Activated naive CD4-positive, alpha-beta T cell treated with anti-CD3 and anti-CD28 coated beads for 36 hours (primary cell): ENCODE data around the gene DLGAP4. TPM values are rescaled to one million over a fixed set of nuclear protein-coding genes. Genes with fewer than 3 reads are reported as not detected.

Experiments
- CTCF ChIA-PET: fragments of 350-600 bp; sonication (Branson Sonifier 250); formaldehyde crosslinking; loops from one replicate; lab custom pipeline; 2021; ENCODE audit warnings: antibody characterized with exemption; lab: Charles Lee
- DNase-seq: peaks from one replicate; pipeline ENCODE4 v3.0.0-alpha.2; 2020
- H3K27ac Mint-ChIP-seq: one replicate; pipeline ENCODE4 v1.8.0; 2021; ENCODE audit warnings: mild to moderate bottlenecking, mixed read lengths
- H3K27me3 Mint-ChIP-seq: one replicate; pipeline ENCODE4 v1.8.0; 2021; ENCODE audit warnings: low read depth, mixed read lengths
- H3K36me3 Mint-ChIP-seq: one replicate; pipeline ENCODE4 v1.8.0; 2021; ENCODE audit warnings: low read depth, mixed read lengths
- H3K4me1 Mint-ChIP-seq: one replicate; pipeline ENCODE4 v1.8.0; 2021; ENCODE audit warnings: low read depth, mixed read lengths
- H3K4me3 Mint-ChIP-seq: one replicate; pipeline ENCODE4 v1.8.0; 2021; ENCODE audit warnings: mild to moderate bottlenecking, moderate library complexity, mixed read lengths
- H3K9me3 Mint-ChIP-seq: one replicate; pipeline ENCODE4 v1.8.0; 2021; ENCODE audit warnings: mixed read lengths
- intact Hi-C: fragments of 100-400 bp; cut with micrococcal nuclease; formaldehyde crosslinking; loops from one replicate; pipeline ENCODE4 v1.15.1; 2023
- total RNA-seq, 2 experiments: library from RNA; stranded (reverse); gene quantifications; one replicate each; pipeline ENCODE4 v1.2.3, GENCODE V29; 2021

Gene DLGAP4
- total RNA-seq, 2 experiments from 2014 or later: 9.2 to 13.7 TPM

- H3K4me1 Mint-ChIP-seq: peaks cover 2% of the 10 kb centered on the region
- peak; percentile 92 for DNase-seq
- H3K36me3 Mint-ChIP-seq: no peaks in the 10 kb centered on the region
- peak overlapping the region; percentile 59 for H3K4me3 Mint-ChIP-seq
- CTCF ChIA-PET: interaction anchor here (0.5 to 6.4 kb wide), 7 partner anchors 9 to 443 kb away, joined by 3 to 79 read pairs (median 3); no protein-coding TSS in a partner anchor
- no peaks in the 10 kb centered on the region for H3K9me3 Mint-ChIP-seq
- H3K27ac Mint-ChIP-seq: no peak overlapping the region
- intact Hi-C loops: loop anchor here (2.0 kb wide), 1 partner anchor 31 kb away; no protein-coding TSS in a partner anchor
- no peaks in the 10 kb centered on the region for H3K27me3 Mint-ChIP-seq
Measured at GRCh38 chr20:36435592-36436541, 129.7 kb downstream of the DLGAP4 start.

- H3K4me1 Mint-ChIP-seq: peaks cover 2% of the 10 kb centered on the region
- no peaks in the 10 kb centered on the region for H3K27me3 Mint-ChIP-seq
- H3K4me3 Mint-ChIP-seq: no peak overlapping the region
- no peak overlapping the region for H3K27ac Mint-ChIP-seq
- H3K9me3 Mint-ChIP-seq: no peaks in the 10 kb centered on the region
- intact Hi-C loops: loop anchor here (1.0 to 2.0 kb wide), 5 partner anchors 166 to 444 kb away; no protein-coding TSS in a partner anchor
- CTCF ChIA-PET: interaction anchor here (0.6 to 6.4 kb wide), 38 partner anchors 9 to 448 kb away, joined by 3 to 79 read pairs (median 4); no protein-coding TSS in a partner anchor
- H3K36me3 Mint-ChIP-seq: no peaks in the 10 kb centered on the region
- peak; percentile 76 for DNase-seq
Measured at GRCh38 chr20:36439040-36439730, 133.0 kb downstream of the DLGAP4 start.

GRCh38 chr20:36439731-36440072, 133.6 kb downstream of the DLGAP4 start:
- no peak overlapping the region for H3K27ac Mint-ChIP-seq
- intact Hi-C loops: loop anchor here (1.0 to 2.0 kb wide), 5 partner anchors 166 to 444 kb away; no protein-coding TSS in a partner anchor

GRCh38 chr20:36440370-36441026, 134.4 kb downstream of the DLGAP4 start:
- H3K4me3 Mint-ChIP-seq: no peak overlapping the region
- no peak for DNase-seq
- CTCF ChIA-PET: interaction anchor here (0.6 to 6.4 kb wide), 11 partner anchors 13 to 862 kb away, joined by 3 to 79 read pairs (median 6); no protein-coding TSS in a partner anchor
- peaks cover 2% of the 10 kb centered on the region for H3K4me1 Mint-ChIP-seq
- H3K27ac Mint-ChIP-seq: no peak overlapping the region
- intact Hi-C loops: no loop called here
- H3K27me3 Mint-ChIP-seq: no peaks in the 10 kb centered on the region
- H3K9me3 Mint-ChIP-seq: no peaks in the 10 kb centered on the region
- H3K36me3 Mint-ChIP-seq: no peaks in the 10 kb centered on the region

More at GRCh38 chr20:36439731-36440072, 133.6 kb downstream of the DLGAP4 start:
- no peak for DNase-seq
- H3K9me3 Mint-ChIP-seq: no peaks in the 10 kb centered on the region
- no peaks in the 10 kb centered on the region for H3K36me3 Mint-ChIP-seq
- H3K27me3 Mint-ChIP-seq: no peaks in the 10 kb centered on the region
- H3K4me3 Mint-ChIP-seq: no peak overlapping the region
- peaks cover 2% of the 10 kb centered on the region for H3K4me1 Mint-ChIP-seq
- CTCF ChIA-PET: interaction anchor here (0.6 to 6.4 kb wide), 34 partner anchors 8 to 863 kb away, joined by 3 to 79 read pairs (median 4); no protein-coding TSS in a partner anchor

- Mint-ChIP-seq H3K4me1 (peaks cover 2% of the 10 kb centered on the region), H3K9me3 (no peaks in the 10 kb centered on the region), H3K4me3 (no peak overlapping the region), H3K36me3 (no peaks in the 10 kb centered on the region), H3K27me3 (no peaks in the 10 kb centered on the region), H3K27ac (no peak overlapping the region)
- DNase-seq: no peak
- intact Hi-C loops: no loop called here
- CTCF ChIA-PET: interaction anchor here (2.2 to 6.4 kb wide), 3 partner anchors 41 to 450 kb away, joined by 7 to 79 read pairs (median 17); no protein-coding TSS in a partner anchor
Measured at GRCh38 chr20:36441027-36441414, 134.9 kb downstream of the DLGAP4 start.

GRCh38 chr20:36441416-36441815, 135.3 kb downstream of the DLGAP4 start:
- no peak for DNase-seq
- H3K9me3 Mint-ChIP-seq: no peaks in the 10 kb centered on the region
- H3K4me3 Mint-ChIP-seq: no peak overlapping the region
- intact Hi-C loops: no loop called here
- H3K27ac Mint-ChIP-seq: no peak overlapping the region
- H3K4me1 Mint-ChIP-seq: peaks cover 2% of the 10 kb centered on the region
- no peaks in the 10 kb centered on the region for H3K27me3 Mint-ChIP-seq
- CTCF ChIA-PET: interaction anchor here (3.2 to 6.4 kb wide), 2 partner anchors 42 to 241 kb away, joined by 17 to 79 read pairs; no protein-coding TSS in a partner anchor
- no peaks in the 10 kb centered on the region for H3K36me3 Mint-ChIP-seq

GRCh38 chr20:36445847-36446246, 139.7 kb downstream of the DLGAP4 start:
- CTCF ChIA-PET: interaction anchor here (0.7 to 1.4 kb wide), 2 partner anchors 243 kb away, joined by 3 read pairs; no protein-coding TSS in a partner anchor
- Mint-ChIP-seq H3K36me3 (no peaks in the 10 kb centered on the region), H3K4me1 (no peaks in the 10 kb centered on the region), H3K27me3 (no peaks in the 10 kb centered on the region), H3K4me3 (no peak overlapping the region), H3K27ac (no peak overlapping the region), H3K9me3 (no peaks in the 10 kb centered on the region)
- intact Hi-C loops: no loop called here
- no peak for DNase-seq

- Mint-ChIP-seq H3K4me1 (no peaks in the 10 kb centered on the region), H3K4me3 (no peak overlapping the region), H3K27me3 (no peaks in the 10 kb centered on the region), H3K36me3 (no peaks in the 10 kb centered on the region), H3K9me3 (no peaks in the 10 kb centered on the region), H3K27ac (no peak overlapping the region)
- CTCF ChIA-PET: interaction anchor here (1.0 to 1.4 kb wide), 3 partner anchors 8 to 244 kb away, joined by 3 to 4 read pairs (median 3); no protein-coding TSS in a partner anchor
- no peak for DNase-seq
- intact Hi-C loops: no loop called here
Measured at GRCh38 chr20:36446557-36446956, 140.4 kb downstream of the DLGAP4 start.

GRCh38 chr20:36447101-36447500, 141.0 kb downstream of the DLGAP4 start:
- CTCF ChIA-PET: interaction anchor here (1.0 to 1.4 kb wide), 3 partner anchors 9 to 245 kb away, joined by 3 to 4 read pairs (median 3); no protein-coding TSS in a partner anchor
- Mint-ChIP-seq H3K27ac (no peak overlapping the region), H3K27me3 (no peaks in the 10 kb centered on the region), H3K4me3 (no peak overlapping the region), H3K36me3 (no peaks in the 10 kb centered on the region), H3K9me3 (no peaks in the 10 kb centered on the region), H3K4me1 (no peaks in the 10 kb centered on the region)
- intact Hi-C loops: no loop called here
- DNase-seq: no peak

- no peaks in the 10 kb centered on the region for H3K9me3 Mint-ChIP-seq
- H3K36me3 Mint-ChIP-seq: no peaks in the 10 kb centered on the region
- CTCF ChIA-PET: interaction anchor here (1.6 kb wide), 1 partner anchor 14 kb away, joined by 7 read pairs; no protein-coding TSS in a partner anchor
Measured at GRCh38 chr20:36449663-36450062, 143.5 kb downstream of the DLGAP4 start.

GRCh38 chr20:36454332-36454697, 148.2 kb downstream of the DLGAP4 start:
- H3K4me1 Mint-ChIP-seq: no peaks in the 10 kb centered on the region
- no peak for DNase-seq
- intact Hi-C loops: no loop called here
- no peak overlapping the region for H3K4me3 Mint-ChIP-seq
- H3K36me3 Mint-ChIP-seq: no peaks in the 10 kb centered on the region
- CTCF ChIA-PET: no interaction called here
- no peak overlapping the region for H3K27ac Mint-ChIP-seq
- H3K9me3 Mint-ChIP-seq: no peaks in the 10 kb centered on the region
- H3K27me3 Mint-ChIP-seq: no peaks in the 10 kb centered on the region

More at GRCh38 chr20:36449663-36450062, 143.5 kb downstream of the DLGAP4 start:
- no peak for DNase-seq
- intact Hi-C loops: no loop called here
- H3K4me1 Mint-ChIP-seq: no peaks in the 10 kb centered on the region
- no peaks in the 10 kb centered on the region for H3K27me3 Mint-ChIP-seq
- H3K27ac Mint-ChIP-seq: no peak overlapping the region
- no peak overlapping the region for H3K4me3 Mint-ChIP-seq
